AG08395 (cell line): Measurements from ENCODE around the gene TNIK.
"Not testable (repeated sequence)": the region's sequence is repeated elsewhere in the genome, so short reads cannot be mapped to it uniquely, and the experiment has no call there.

Experiments
- DNase-seq: peaks from one replicate; pipeline ENCODE4 v3.0.0; 2012; ENCODE audit warnings: mixed read lengths, low spot score

Gene TNIK

DNA sequence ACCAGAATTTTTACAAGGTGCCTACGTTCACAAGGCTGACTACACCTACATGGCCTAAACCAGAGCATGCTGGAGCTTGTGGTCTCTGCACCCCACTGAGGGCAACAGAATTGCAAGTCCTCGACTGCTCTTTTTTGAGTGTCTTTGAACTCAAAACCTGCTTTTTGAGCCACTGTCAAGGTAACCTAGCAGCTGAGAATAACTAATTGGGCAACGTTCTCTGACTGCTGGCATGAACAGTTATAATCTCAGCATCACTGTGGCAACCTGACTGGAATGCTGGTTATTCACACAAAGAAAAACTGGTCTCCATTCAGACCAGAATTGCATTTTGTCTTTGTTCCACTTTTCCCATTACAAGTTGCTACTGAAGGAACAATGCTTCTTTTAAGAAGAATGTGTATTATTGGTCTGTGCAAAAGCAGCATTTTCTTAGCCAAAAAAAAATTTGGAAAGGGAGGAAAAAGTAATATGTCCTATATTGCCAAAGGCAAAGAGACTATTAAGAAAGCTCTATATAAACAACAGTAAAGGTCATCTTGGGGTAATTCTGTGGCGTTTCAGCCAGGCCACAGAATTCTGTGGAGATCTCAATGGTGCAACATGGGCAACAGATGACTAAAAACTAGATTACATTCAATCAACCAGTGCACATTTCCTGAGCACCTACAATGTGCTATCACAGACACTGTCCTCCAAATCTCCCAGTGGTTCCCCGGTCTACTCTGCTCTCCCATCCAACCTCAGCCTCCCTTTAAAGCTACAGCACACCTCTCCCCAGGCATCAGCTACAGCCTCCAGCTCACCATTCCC is 76.8 kb downstream of the TNIK start:
- peak; percentile 38 for DNase-seq

DNA sequence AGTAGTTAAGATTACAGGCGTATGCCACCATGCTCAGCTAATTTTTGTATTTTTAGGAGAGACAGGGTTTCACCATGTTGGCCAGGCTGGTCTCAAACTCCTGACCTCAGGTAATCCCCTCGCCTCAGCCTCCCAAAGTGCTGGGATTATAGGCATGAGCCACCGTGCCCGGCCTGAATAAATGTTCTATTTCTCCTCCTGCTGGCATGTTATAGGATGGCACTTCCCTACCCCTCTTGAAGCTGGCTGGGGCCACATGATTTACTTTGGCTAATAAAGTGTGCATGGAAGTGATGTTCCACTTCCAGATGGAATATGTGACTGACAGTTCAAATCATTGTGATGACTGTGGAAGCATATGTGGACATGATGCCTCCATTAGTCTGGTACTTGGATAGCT is 77.9 kb downstream of the TNIK start:
- DNase-seq = not testable (repeated sequence)

DNA sequence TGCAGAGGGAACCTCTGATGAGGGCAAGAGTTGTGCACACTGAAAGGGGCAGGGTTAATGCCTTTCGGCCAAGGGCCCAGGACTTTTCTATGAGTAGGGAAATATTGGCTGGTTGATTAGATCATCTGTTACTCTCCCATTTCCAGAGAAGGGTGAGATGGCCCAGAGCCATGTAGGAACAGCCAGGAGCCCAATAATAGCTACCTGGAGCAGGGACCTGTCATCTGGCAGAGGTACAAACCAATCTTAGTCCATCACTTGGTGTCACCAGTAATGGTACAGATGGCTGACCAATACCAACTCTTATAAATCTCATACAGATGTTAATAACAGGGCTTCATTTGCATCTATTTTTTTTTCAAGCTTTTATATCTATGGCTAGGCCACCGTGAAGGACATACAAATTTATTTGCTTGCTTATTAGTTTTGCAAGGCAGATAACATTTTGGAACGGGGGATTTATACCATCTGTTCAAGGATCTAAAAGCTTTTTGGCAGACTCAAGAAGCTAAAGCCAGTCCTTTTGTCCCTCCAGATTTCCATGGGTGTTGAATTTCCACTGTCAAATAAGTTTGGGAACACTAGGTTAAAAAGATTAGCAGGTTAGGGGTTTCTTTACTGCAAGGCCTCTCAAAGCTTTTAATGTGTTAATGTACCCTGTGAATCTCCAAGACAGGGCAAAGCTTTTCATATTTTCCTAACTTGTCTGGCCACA is 79.3 kb downstream of the TNIK start:
- DNase-seq = no peak

DNA sequence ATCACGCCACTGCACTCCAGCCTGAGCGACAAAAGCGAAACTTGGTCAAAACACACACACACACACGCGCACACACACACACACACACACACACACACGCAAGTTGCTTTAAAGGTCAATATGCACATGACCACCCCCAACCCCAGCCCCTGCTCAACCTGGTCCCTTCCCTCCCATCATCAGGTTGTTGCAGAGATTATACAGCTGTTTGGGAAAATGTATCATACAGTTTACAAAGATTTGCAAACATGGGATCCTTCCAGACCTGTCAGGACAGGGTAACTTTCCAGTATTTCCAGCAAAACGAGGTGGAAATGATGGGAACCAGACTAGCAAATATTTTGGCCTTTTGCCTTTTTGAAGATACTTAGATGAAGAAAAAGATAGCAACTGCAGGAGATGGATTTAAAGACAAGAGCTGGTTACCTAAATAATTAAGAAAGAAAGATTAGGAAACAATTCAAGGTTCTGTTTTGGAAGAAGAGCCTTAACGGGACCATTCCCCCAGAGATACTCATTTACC is 80.2 kb downstream of the TNIK start:
- DNase-seq = no peak

DNA sequence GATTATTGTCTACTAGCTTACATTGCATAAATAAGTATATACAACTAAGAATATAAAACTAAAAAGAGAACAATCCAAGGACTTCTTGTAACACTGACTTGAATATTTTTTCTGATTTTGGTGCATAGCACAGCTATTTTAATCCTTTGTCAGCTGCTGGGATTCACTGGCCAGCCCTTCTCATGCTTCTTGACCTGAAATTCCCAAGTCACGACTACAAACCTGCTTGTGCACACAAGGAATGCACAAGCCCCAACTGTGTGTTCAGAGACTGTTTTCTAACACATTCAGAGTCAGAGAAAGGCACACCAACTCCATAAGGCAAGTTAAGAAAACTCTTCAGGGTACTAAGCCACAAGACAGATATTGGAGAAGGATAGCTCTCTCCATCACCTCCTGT is 80.9 kb downstream of the TNIK start:
- peak; percentile 19 for DNase-seq

DNA sequence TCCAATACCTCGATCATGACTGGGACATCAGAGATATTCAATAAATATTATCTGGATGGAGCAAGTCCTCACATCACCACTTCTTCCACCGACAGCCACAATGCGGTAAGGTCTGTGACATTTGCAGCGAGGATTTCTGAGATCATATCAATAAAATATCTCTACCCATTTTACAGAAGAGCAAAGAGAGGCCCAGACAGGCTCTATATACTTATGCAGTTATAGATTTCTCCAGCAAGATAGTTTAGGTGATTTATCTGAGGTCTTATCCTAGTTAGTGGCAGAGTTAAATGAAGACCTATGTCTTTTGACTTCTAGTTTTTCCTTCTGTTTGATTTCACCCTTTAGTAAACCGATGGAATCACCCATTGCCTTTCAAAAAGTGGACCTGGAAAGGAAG is 81.6 kb downstream of the TNIK start:
- no peak for DNase-seq

DNA sequence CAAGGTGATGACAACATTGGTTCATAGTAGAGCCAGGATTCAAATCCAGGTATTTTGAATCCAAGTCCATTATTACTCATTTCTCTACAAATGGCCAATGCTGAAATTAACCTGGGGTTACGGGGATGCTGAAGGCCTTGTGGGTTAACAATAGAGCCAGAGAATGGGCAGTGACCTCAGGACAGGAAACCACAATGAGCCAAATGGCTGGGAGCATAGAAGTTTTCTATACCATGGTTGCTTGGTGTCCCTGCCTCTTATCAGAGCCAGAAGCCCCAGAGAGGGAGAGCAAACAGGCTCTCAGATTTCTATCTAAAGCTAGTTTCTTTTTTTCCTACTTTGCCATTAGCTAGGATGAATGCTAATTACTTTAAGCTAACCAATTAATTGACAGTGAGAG is 82.3 kb downstream of the TNIK start:
- DNase-seq = no peak

DNA sequence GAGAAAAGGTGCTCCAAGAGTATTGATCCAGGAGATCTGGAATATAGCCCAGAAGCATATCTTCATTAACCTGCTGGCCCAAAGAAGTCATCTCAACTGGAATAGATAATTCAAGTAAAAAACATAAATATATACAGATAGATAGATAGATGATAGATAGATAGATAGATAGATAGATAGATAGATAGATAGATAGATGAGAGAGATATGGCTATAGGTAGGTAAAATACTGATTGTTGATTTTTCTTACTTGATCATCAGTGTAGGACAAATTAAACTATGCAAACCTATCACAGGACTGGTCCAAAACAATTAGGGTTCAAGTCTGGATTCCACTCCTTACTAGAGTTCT is 83.6 kb downstream of the TNIK start:
- DNase-seq = no peak

DNA sequence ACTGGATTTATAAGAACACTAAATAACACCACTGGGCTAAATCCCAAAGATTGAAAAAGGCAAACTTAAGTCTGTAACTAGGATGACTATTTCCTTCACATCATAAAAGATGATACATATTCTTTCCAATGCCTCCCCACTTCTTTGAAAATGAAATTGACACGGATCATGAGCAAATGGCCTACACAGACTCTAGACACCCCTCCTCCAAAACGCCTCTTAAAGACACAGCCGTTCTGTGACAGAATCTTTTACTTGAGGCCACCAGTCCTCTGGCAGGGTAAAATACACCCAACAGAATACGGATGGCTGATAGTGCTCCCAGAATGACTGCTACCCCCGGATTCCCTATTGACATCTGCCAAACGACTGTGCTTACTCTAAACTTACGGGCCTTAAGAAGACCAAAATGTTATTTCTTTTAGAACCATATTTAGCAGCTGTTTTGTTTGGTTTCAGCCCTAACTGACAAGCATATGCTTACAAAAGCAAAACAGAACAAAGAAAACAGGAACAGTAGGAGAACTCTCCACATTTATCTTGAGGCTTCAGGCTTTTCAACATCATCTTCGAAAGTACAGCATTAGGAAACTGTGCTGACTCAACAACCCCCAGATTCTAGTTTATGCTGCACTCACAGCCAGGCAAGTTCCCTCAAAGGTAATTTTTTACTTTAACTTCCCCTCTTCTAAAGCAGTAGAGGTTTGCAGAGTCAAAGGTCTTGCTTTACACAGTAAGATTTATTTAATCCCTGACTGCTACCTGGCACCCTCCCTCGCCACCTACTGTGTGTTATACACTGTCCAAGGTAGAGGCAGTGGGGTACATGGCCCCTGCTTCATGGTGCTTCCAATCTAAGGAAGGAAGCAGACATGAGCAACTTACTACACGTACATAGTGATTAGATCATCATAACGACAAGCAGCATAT is 84.3 kb downstream of the TNIK start:
- no peak for DNase-seq

DNA sequence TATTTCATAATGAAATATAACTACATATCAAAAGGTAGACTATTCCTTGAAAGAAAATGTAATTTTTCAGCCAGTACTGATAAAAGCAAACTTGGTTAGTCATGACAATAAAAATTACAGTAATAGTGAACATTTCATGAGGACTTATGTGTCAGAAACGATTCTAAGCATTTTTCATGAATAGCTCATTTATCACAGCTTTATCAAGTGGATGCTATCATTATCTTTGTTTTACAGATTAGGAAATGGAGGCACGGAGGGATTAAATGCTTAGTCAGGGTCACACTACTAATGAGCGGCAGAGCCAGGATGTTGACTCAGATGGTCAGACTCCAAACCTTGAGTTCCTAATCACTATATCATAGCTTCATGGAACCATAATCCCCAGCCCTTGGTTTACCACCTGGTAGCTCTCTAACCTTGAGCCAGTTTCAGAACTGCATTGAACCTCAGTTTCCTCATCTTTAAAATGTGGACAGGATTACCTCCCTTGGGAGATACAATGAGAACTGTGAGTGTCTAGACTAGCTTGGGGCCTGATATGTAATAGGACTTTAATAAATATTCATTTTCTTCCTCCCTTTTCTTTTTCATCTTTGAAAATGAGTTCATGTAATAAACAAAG is 85.4 kb downstream of the TNIK start:
- peak; percentile 37 for DNase-seq

DNA sequence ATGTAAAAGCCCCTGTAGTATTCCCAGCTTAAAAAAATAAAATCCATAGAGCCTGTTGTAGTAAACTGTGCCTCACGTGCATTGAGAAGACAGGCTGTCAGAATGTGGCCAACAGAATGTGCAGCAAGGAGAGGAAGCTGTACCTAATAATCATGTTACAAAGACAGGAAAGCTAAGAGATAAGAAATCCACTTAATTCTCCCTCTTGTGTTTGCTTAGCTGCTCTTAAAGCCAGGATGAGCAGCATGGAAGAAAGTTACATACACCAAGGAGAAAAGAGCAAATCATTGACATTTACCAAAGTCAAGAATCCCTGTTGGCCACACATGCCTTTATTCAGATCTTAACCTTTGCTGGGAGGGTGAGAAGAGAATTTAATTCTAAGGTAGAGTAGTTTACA is 85.9 kb downstream of the TNIK start:
- no peak for DNase-seq

DNA sequence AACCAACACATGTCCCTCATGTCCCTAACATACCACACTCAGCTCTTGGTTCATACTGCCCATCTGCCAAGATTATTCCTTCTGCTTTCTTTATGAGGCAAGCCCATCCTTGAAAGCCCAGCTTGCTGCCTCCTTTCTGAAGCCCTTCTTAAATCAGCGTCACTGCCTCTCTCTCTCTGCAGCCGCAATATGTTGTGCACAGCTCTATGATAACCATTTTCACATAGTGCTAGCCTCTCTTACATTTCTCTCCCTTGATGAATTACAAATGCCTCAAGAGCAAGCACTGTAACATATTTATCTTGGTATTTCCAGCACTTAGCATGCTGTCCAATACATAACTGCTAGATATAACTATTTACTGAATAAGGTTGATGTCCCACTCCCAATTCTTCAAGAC is 86.5 kb downstream of the TNIK start:
- DNase-seq = no peak

DNA sequence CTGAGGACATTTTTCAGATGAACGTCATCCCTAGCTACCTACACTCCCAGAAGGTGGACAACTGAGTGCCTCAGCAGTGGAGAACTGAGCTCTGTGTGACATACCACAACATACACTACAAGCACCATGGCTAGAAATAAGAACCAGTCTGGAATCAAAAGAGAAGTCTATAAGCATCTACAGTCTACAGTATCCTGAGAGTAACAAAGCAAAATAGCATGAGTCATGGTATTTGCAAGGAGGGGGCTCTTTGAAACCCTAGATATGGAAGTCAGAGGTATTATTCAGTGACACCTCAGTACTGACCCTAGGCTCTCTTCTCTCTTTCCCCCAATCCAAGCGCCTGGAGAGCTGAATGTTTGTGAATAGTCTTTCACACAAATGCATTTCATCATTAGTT is 87.5 kb downstream of the TNIK start:
- DNase-seq = no peak

DNA sequence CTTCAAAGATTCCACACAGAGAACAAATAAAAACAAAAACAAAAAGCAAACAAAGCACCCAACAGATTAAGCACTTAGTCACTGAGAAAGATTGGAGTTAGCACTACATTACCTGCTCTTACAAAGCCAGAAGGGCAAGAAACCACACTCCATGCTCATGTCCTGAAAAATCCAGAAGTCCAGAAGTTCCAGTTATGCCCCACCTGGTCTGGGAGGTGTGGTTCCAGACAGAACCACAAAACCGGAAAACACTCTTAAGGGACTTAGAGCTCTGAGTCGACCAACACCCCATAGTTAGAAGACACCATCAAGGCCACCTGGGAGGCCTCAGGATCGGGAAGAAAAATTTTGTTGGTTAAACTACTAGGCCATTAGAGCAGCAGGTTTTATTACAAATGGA is 88.9 kb downstream of the TNIK start:
- no peak for DNase-seq

DNA sequence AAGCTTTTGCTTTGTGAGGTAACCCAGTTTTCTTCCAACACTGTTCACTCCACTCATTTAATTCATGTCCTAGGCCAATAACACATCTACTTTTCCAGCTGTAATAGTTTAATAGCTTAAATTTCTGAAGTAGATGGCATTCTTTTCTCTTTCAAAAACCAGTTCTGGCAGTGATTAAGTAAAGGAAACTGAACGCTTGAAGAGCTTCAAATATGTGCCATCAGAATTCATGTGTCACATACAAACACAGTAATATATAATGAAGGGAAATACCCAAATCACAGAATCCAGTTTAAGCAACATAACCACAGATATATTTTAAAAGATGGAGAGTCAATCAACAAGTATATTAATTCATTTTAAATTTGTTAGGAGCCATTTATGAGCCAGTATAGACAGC is 91.0 kb downstream of the TNIK start:
- DNase-seq = no peak

DNA sequence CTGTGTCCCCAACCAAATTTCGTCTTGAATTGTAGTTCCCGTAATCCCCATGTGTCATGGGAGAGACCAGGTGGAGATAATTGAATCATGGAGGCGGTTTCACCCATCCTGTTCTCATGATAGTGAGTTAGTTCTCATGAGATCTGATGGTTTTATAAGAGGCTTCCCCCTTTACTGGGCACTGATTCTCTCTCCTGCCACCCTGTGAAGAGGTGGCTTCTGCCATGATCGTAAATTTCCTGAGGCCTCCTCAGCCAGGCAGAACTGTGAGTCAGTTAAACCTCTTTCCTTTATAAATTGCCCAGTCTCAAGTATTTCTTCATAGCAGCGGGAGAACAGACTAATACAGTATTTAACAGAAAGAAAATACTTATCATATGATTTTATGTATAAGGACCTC is 93.5 kb downstream of the TNIK start:
- DNase-seq = not testable (repeated sequence)

DNA sequence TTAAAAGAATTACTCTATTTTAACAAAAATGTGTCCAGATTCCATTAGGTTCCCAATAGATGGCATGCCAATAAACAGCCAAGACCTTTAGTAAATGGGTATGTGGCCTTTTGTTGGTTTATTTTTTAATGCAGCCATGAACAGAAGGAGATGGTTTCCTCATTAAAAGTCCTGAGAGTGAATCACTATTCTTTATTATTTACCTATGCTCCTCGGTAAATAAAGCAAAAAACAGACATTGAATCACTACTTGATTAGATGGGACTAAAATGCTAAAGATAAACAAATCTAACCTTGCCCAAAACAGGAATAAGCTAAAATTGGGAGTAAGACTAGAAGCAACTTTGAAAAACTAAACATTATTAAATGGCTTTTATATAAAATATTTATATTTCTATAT is 94.2 kb downstream of the TNIK start:
- DNase-seq = no peak

DNA sequence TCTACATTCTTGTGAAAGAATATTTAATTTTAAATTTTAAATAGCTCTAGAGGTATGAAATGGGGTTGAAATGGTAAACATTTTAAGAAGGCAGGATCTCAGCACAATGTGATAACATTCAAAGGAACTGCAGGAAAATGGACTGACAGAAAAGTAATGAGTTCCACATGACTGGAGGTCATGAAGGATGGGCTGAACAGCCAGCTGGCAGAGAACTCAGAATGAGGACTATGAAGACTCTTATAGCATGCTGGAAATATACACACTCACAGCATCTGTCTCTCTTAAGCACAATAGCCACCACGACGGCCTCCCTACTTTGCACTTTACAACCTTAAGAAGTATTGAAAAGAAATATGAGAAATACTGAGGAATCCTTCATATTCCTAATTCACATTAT is 94.7 kb downstream of the TNIK start:
- DNase-seq = no peak

DNA sequence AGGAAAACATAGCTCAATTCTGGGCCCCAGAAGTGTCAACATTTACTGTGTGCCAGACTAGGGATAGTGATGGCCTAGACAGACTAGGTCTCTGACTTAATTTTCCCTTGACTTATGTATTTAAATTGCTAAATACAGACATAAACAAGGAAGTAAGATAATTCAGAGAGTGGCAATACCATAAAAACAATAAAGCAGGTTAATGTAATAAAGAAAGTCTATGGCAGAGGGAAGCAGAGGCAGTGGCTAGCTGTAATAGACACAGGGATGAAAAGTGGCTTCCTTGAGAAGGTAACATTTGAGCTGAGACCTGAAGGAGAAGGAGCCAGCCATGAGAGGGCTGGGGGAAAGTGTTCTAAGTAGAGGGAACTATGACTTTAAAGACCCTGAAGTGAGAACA is 95.7 kb downstream of the TNIK start:
- DNase-seq = no peak

DNA sequence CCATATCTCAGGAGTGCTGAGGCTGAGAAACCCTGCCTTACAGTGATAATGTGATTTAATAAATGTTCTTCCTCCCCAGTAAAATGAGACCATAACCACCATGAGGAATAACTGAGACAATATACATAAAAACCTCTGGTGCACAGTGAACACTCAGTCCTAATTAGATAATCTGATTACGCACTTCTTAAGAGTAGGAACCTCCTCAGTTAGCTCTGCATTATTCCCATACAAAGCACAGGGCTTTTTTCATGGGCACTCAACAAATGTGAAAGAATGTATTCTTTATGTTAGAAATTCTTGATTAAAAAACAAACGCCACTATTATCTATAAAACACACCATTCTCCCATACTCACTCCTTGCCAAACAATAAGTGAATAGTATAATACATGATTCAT is 97.0 kb downstream of the TNIK start:
- DNase-seq = no peak

DNA sequence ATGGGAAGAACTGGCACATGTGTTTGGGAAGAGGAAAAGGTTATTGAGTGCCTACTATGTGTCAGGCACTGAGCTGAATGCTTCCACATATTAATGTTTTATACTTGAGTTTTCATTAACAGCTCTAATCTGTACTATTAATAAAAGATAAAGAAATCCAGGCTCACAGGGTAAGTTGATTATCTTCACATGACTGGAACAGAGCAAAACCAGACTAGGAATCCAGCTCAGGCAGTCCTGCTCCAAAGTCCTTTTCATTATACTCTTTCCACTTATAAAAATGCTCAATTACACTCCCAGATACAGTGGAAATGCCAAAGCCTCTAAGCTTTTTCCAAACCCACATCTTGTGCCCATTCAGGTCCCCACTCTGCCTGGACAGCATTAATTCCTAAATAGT is 97.6 kb downstream of the TNIK start:
- no peak for DNase-seq

DNA sequence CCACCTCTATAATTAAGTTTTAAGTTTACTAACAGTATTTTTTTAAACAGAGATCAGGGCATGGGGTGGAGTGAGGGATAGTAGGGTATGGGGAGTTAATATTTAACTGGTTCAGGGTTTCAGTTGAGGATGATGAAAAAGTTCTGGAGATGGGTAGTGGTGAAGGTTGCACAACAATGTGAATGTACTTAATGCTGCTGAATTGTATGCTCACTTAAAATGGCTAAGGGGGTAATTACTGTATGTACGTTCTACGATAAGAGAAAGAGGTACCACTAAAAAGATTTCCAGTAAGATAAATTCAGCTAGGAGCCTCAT is 101.4 kb downstream of the TNIK start:
- DNase-seq = no peak
